Measurements from ENCODE around the gene VAMP2.

The VAMP2 gene

DNA sequence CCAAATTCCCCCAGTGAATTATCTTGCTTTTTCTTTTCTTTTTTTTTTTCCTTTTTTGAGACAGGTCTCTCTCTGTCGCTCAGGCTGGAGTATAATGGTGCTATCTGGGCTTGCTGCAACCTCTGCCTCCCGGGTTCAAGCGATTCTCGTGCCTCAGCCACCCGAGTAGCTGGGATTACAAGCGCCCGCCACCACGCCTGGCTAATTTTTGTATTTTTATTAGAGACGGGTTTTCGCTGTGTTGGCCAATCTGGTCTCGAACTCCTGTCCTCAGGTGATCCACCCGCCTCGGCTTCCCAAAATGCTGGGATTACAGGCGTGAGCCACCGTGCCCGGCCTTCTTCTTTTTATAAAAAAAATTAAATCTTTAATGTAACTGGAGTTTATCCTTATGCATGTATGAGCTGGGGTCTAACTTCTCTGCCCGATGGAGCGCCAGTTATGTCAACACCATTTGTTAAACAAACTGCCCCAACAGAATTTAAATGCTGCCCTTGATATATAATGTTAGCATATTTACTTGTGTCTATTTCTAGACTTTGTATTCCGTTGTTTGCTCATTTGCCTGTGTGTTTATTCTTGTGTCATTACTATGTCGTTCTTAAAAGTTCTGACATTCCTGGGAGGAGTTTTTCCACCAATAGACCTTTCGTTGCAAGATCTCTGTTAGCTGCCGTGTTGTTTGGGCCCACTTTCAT, 48.2 kb upstream of the VAMP2 start (continued):
- TF ChIP-seq ZNF391 (tag by site-specific recombination; IDR thresholded peaks at IDR 0.05; ENCODE audit: borderline replicate concordance, low read depth) (no peak), ZFP41 (tag by site-specific recombination; IDR thresholded peaks at IDR 0.05; ENCODE audit: borderline replicate concordance) (no peak), ZNF501 (tag by site-specific recombination; IDR thresholded peaks at IDR 0.05) (no peak), ZNF266 (tag by site-specific recombination; IDR thresholded peaks at IDR 0.05; ENCODE audit: low read depth) (no peak), ZNF423 (tag by site-specific recombination; IDR thresholded peaks at IDR 0.05) (no peak), ZNF843 (tag by site-specific recombination; IDR thresholded peaks at IDR 0.05) (no peak), OSR2 (tag by site-specific recombination; IDR thresholded peaks at IDR 0.05) (0 out of 2 replicates have a peak, but pooled peaks have one; percentile 9), ZNF341 (tag by site-specific recombination; IDR thresholded peaks at IDR 0.05; ENCODE audit: low read depth) (0 out of 2 replicates have a peak, but pooled peaks have one; percentile 19), ZNF510 (tag by site-specific recombination; IDR thresholded peaks at IDR 0.05; ENCODE audit: insufficient replicate concordance) (no peak), GLIS1 (tag by site-specific recombination; IDR thresholded peaks at IDR 0.05) (no peak), TCF7L2 (IDR thresholded peaks at IDR 0.05; ENCODE audit: borderline replicate concordance, low read depth, low read length) (no peak), ZBTB48 (tag by site-specific recombination; IDR thresholded peaks at IDR 0.05) (0 out of 2 replicates have a peak, but pooled peaks have one; percentile 1), ZNF433 (tag by site-specific recombination; IDR thresholded peaks at IDR 0.05; ENCODE audit: low read depth) (no peak), ZNF544 (tag by site-specific recombination; IDR thresholded peaks at IDR 0.05) (no peak), ZNF214 (tag by site-specific recombination; IDR thresholded peaks at IDR 0.05; ENCODE audit: borderline replicate concordance) (no peak), WT1 (tag by site-specific recombination; IDR thresholded peaks at IDR 0.05) (no peak), GLI2 (tag by site-specific recombination; IDR thresholded peaks at IDR 0.05; ENCODE audit: borderline replicate concordance, low read depth) (no peak), ZNF366 (tag by site-specific recombination; conservative IDR thresholded peaks at IDR 0.05) (peak; percentile 84), SP2 (tag by site-specific recombination; IDR thresholded peaks at IDR 0.05) (no peak), EGR2 (tag by site-specific recombination; IDR thresholded peaks at IDR 0.05; ENCODE audit: low read depth) (no peak), ZNF560 (tag by site-specific recombination; IDR thresholded peaks at IDR 0.05; ENCODE audit: borderline replicate concordance) (no peak), ZNF223 (tag by site-specific recombination; IDR thresholded peaks at IDR 0.05) (no peak), ZNF747 (tag by site-specific recombination; IDR thresholded peaks at IDR 0.05) (no peak), BCL11A (tag by site-specific recombination; IDR thresholded peaks at IDR 0.05; ENCODE audit: low read depth) (no peak), ZFP69B (tag by site-specific recombination; IDR thresholded peaks at IDR 0.05) (0 out of 2 replicates have a peak, but pooled peaks have one; percentile 10)
- TF ChIP-seq, protein P1, sequence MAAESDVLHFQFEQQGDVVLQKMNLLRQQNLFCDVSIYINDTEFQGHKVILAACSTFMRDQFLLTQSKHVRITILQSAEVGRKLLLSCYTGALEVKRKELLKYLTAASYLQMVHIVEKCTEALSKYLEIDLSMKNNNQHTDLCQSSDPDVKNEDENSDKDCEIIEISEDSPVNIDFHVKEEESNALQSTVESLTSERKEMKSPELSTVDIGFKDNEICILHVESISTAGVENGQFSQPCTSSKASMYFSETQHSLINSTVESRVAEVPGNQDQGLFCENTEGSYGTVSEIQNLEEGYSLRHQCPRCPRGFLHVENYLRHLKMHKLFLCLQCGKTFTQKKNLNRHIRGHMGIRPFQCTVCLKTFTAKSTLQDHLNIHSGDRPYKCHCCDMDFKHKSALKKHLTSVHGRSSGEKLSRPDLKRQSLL (tag by site-specific recombination; IDR thresholded peaks at IDR 0.05), result no peak
- TF ChIP-seq, protein P2, sequence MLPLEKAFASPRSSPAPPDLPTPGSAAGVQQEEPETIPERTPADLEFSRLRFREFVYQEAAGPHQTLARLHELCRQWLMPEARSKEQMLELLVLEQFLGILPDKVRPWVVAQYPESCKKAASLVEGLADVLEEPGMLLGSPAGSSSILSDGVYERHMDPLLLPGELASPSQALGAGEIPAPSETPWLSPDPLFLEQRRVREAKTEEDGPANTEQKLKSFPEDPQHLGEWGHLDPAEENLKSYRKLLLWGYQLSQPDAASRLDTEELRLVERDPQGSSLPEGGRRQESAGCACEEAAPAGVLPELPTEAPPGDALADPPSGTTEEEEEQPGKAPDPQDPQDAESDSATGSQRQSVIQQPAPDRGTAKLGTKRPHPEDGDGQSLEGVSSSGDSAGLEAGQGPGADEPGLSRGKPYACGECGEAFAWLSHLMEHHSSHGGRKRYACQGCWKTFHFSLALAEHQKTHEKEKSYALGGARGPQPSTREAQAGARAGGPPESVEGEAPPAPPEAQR (tag by site-specific recombination; IDR thresholded peaks at IDR 0.05), result no peak
- TF ChIP-seq, protein P3, sequence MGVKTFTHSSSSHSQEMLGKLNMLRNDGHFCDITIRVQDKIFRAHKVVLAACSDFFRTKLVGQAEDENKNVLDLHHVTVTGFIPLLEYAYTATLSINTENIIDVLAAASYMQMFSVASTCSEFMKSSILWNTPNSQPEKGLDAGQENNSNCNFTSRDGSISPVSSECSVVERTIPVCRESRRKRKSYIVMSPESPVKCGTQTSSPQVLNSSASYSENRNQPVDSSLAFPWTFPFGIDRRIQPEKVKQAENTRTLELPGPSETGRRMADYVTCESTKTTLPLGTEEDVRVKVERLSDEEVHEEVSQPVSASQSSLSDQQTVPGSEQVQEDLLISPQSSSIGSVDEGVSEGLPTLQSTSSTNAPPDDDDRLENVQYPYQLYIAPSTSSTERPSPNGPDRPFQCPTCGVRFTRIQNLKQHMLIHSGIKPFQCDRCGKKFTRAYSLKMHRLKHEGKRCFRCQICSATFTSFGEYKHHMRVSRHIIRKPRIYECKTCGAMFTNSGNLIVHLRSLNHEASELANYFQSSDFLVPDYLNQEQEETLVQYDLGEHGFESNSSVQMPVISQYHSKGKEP (tag by site-specific recombination; IDR thresholded peaks at IDR 0.05), result no peak
- TF ChIP-seq, protein P4, sequence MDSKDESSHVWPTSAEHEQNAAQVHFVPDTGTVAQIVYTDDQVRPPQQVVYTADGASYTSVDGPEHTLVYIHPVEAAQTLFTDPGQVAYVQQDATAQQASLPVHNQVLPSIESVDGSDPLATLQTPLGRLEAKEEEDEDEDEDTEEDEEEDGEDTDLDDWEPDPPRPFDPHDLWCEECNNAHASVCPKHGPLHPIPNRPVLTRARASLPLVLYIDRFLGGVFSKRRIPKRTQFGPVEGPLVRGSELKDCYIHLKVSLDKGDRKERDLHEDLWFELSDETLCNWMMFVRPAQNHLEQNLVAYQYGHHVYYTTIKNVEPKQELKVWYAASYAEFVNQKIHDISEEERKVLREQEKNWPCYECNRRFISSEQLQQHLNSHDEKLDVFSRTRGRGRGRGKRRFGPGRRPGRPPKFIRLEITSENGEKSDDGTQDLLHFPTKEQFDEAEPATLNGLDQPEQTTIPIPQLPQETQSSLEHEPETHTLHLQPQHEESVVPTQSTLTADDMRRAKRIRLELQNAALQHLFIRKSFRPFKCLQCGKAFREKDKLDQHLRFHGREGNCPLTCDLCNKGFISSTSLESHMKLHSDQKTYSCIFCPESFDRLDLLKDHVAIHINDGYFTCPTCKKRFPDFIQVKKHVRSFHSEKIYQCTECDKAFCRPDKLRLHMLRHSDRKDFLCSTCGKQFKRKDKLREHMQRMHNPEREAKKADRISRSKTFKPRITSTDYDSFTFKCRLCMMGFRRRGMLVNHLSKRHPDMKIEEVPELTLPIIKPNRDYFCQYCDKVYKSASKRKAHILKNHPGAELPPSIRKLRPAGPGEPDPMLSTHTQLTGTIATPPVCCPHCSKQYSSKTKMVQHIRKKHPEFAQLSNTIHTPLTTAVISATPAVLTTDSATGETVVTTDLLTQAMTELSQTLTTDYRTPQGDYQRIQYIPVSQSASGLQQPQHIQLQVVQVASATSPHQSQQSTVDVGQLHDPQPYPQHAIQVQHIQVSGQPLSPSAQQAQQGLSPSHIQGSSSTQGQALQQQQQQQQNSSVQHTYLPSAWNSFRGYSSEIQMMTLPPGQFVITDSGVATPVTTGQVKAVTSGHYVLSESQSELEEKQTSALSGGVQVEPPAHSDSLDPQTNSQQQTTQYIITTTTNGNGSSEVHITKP (tag by site-specific recombination; IDR thresholded peaks at IDR 0.05), result peak; percentile 92
- TF ChIP-seq, protein P5, sequence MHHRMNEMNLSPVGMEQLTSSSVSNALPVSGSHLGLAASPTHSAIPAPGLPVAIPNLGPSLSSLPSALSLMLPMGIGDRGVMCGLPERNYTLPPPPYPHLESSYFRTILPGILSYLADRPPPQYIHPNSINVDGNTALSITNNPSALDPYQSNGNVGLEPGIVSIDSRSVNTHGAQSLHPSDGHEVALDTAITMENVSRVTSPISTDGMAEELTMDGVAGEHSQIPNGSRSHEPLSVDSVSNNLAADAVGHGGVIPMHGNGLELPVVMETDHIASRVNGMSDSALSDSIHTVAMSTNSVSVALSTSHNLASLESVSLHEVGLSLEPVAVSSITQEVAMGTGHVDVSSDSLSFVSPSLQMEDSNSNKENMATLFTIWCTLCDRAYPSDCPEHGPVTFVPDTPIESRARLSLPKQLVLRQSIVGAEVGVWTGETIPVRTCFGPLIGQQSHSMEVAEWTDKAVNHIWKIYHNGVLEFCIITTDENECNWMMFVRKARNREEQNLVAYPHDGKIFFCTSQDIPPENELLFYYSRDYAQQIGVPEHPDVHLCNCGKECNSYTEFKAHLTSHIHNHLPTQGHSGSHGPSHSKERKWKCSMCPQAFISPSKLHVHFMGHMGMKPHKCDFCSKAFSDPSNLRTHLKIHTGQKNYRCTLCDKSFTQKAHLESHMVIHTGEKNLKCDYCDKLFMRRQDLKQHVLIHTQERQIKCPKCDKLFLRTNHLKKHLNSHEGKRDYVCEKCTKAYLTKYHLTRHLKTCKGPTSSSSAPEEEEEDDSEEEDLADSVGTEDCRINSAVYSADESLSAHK (tag by site-specific recombination; IDR thresholded peaks at IDR 0.05), result no peak

Data from HEK293 (cell line).